SU-DHL-6 (cell line): ENCODE data around the gene FBXO36.

Source experiments
- EZH2phosphoT487 ChIP-seq: fragments of 200-600 bp; sonication (generic), shearing (Covaris generic); conservative IDR thresholded peaks from 2 replicates; pipeline ENCODE4 v1.6.1; 2018; ENCODE audit warnings: mild to moderate bottlenecking, antibody characterized with exemption, low read length, moderate library complexity, mixed read lengths
- TF ChIP-seq, protein P1 (sequence below): fragments of 200-600 bp; sonication (generic); IDR thresholded peaks from one replicate; pipeline ENCODE4 v1.5.1; 2017; ENCODE audit warnings: antibody characterized with exemption, mild to moderate bottlenecking, low read length, moderate library complexity; ENCODE audit not compliant: insufficient read depth, poor library complexity, severe bottlenecking

DNA sequence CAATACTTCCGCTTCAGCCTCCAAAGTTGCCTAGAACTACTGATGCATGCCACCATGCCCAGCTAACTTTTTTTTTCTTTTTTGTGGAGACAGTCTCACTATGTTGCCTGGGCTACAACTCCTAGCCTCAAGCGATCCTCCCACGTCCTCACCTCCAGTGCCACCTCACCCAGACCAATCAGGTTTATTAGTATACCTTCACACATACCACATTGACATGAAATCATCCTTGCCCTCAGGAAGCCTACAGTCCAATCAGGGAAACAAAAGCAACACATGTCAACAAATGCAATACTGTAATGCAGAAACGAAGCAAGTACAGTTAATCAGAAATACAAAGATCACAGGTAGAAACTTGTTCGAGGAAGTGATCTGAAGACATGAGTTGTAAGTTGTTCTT lies 4.5 kb upstream of the FBXO36 start:
- TF ChIP-seq, protein P1, sequence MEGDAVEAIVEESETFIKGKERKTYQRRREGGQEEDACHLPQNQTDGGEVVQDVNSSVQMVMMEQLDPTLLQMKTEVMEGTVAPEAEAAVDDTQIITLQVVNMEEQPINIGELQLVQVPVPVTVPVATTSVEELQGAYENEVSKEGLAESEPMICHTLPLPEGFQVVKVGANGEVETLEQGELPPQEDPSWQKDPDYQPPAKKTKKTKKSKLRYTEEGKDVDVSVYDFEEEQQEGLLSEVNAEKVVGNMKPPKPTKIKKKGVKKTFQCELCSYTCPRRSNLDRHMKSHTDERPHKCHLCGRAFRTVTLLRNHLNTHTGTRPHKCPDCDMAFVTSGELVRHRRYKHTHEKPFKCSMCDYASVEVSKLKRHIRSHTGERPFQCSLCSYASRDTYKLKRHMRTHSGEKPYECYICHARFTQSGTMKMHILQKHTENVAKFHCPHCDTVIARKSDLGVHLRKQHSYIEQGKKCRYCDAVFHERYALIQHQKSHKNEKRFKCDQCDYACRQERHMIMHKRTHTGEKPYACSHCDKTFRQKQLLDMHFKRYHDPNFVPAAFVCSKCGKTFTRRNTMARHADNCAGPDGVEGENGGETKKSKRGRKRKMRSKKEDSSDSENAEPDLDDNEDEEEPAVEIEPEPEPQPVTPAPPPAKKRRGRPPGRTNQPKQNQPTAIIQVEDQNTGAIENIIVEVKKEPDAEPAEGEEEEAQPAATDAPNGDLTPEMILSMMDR, result no peak
- no peak for TF ChIP-seq EZH2phosphoT487
